DMS79 treated with DMSO at 0.1 percent for 48 hours (cell line): Measurements from ENCODE around the gene YOD1.
"Not testable (repeated sequence)": the region's sequence is repeated elsewhere in the genome, so short reads cannot be mapped to it uniquely, and the experiment has no call there.

ENCODE experiments used
- DNase-seq: peaks from one replicate; lab custom pipeline; 2025; lab: John Stamatoyannopoulos, UW

The YOD1 gene

GRCh38 chr1:207049054-207049453 is 2.0 kb downstream of the YOD1 start:
- no peak for DNase-seq

DNA sequence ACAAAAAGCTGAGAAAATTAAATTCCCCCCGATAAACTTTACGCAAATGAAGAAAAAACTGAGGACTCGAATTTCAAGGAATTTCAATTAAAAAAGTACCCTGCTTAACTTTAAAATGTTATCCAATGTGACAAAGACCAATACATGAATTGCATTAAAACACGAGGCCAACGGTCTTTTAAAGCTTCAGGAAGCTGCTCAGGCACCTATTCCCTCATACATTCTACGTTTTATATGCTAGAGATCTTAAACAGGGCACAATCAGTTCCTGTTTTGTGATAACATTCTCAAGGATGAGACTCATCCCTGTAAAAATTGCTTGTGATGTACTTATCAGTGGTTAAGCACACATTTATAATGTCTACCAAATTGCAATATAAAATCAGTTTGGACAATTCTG is 3.0 kb downstream of the YOD1 start:
- DNase-seq = no peak

DNA sequence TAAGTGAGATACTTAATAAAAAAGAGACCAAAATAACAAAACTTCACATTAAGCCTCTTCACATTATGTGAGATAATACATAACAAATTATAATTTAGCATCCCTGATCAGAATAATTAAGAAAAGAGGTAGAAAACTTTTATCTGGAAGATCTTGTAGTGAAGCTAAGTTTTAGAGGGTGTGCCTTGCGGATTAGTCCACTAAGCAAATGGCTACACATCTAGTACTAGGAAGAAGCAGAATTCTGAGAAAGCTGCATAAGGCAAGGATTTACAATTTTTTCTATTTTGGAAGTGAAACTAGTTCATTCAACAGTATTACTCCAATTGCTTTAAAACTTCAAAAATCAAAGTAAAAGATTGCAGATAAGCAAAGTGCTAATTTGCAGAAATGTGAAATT is 3.5 kb downstream of the YOD1 start:
- DNase-seq = no peak

GRCh38 chr1:207045453-207045852 is 5.6 kb downstream of the YOD1 start:
- no peak for DNase-seq

DNA sequence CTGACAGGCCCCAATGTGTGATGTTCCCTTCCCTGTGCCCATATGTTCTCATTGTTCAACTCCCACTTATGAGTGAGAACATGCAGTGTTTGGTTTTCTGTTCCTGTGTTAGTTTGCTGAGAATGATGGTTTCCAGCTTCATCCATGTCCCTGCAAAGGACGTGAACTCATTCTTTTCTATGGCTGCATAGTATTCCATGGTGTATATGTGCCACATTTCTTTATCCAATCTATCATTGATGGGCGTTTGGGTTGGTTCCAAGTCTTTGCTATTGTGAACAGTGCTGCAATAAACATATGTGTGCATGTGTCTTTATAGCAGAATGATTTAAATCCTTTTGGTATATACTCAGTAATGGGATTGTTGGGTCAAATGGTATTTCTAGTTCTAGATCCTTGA is 9.6 kb downstream of the YOD1 start:
- not testable (repeated sequence) for DNase-seq

GRCh38 chr1:207040181-207040533 is 10.9 kb downstream of the YOD1 start:
- DNase-seq = no peak

DNA sequence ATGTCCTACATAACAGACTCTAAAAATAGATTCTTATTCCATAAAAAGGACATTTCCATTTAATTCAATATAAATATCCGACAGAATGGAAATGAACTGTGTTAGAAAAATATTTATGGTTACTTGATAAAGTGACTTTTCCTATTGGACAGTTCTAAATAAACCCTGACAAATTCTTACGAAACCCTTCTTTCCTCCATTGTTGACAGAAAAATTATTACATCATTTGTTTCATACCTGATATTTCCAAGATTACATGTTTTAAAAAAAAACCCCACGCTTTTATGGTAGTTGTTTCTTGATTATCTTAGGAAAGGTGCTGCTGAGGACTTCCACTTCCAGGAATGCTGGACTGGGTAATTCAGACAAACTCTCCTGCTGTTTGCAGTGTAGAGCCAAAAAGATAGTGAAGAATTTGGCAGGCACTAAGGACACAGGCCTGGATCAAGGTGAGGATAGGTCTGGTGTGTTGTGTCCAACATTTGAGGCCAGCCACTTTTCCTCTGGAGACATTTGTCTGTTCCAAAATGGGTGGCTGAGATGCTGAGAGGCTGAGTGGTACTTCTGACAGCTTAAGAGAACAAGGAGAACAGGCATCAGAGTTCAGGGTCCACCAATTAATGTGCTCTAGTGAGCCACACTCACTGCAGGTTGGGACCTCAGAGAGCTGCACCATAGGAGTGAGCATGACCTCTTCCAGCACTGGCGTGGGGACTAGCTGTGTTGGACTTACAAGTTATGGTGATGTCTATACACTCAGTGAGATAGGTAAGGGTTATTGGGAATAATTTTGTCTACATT is 11.4 kb downstream of the YOD1 start:
- no peak for DNase-seq

GRCh38 chr1:207036865-207037264 is 14.1 kb downstream of the YOD1 start:
- no peak for DNase-seq

GRCh38 chr1:207035877-207036551 is 15.0 kb downstream of the YOD1 start:
- DNase-seq = no peak

DNA sequence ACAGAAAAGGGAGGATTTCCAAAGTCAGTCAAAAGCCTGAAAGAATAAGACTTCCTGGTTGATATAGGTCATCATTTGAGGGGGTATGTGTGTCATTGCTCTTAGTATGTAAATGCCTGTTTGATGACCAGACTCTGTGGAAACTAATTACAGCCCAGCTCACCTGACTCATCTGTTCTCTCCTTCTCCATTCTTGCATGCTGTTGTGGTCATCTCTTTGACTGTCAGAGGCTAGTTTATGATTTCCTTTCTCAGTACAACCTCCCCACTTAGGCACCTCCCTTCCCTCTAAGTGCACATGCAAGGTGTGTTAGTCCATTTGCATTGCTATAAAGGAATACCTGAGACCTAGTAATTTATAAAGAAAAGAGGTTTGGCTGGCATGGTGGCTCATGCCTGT is 16.0 kb downstream of the YOD1 start:
- no peak for DNase-seq

DNA sequence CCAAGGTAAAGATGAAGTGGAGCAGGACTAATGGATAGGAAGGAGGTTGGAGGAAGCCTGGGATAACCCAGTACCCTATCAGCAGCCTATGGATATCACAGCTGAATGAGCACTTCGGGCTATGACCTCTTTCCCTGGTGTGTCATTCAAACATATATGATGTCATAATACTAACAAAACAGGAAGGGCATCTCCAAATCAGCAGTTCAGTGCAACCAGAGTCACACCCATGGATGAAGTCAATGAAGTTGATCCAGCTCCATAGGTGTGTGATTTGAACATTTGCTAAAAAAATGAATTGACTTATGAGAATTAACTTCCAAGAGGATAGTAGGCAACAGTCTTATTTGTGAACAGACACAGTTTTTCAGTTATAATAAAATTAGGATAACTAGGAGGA is 16.8 kb downstream of the YOD1 start:
- no peak for DNase-seq

DNA sequence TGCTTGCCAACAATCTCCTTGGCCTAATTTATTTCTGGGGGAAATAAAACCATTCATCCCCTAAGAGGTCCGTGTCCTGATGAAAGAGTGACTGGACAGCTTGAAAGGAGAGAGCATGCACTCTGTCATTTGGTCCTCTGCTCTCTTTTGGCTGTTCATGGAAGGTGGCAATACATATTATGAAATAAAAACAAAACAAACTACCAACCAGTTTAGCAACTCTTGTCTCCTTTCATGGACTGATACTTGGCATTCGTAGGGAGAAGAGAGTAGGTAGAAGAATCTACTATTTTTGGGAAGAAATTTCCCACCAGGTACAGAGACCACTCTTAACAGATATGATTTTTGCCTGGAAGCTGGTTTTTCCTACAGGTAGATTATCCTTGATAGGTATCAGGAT is 17.7 kb downstream of the YOD1 start:
- no peak for DNase-seq

GRCh38 chr1:207032528-207033017 is 18.4 kb downstream of the YOD1 start, which contains the start of gene C1orf116:
Gene C1orf116 (minus strand): TSS chr1:207032756. CDS start chr1:207027598, 5,158 bp downstream.
- peak; percentile 57 for DNase-seq

- no peak for DNase-seq
Observed at GRCh38 chr1:207031632-207032264, 19.3 kb downstream of the YOD1 start.

- no peak for DNase-seq
Observed at GRCh38 chr1:207031016-207031415, 20.0 kb downstream of the YOD1 start.

DNA sequence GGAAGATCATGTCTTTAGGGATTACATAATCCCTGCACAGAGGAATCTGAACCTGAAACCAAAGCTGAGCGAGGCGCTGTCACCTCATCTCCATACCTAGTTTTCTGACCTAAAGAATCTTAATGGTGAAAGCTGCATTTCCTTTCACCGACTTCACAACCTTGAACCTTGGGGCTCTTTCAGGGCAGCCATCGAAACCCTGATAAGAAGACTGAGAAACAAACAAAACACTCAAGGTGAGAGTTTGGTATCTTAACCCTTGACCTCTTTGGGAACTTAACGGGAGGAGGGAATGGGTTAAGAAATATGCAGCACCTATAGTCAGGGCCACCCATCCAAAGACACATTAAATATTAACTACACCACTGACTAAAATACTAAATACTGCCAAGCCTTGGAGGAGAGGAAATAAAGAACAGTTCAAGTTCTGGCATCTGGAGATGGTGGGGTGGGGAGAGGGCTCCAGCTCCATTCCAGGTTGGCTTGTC is 20.4 kb downstream of the YOD1 start:
- no peak for DNase-seq

GRCh38 chr1:207029701-207030521 is 21.1 kb downstream of the YOD1 start:
- peak; percentile 9 for DNase-seq

GRCh38 chr1:207028884-207029650 is 21.9 kb downstream of the YOD1 start:
- no peak for DNase-seq

DNA sequence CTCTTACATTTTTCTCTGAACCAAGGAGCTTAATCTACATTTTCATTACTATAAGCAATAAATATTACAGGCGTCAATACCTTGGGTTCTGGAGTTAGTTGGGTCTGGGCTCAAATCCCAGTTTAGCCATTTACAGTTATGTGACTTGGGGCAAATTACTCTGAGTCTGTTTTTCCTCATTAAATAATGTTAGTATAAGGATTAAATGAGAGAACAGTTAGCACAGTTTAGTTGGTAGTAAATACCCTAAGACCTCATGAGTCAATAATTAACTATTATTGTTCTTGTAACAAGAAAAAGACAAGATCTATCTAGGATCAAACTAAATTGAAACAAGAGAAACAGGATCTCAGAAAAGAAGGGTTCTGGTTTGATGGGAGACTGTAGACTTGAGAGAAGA is 23.1 kb downstream of the YOD1 start:
- DNase-seq = no peak

DNA sequence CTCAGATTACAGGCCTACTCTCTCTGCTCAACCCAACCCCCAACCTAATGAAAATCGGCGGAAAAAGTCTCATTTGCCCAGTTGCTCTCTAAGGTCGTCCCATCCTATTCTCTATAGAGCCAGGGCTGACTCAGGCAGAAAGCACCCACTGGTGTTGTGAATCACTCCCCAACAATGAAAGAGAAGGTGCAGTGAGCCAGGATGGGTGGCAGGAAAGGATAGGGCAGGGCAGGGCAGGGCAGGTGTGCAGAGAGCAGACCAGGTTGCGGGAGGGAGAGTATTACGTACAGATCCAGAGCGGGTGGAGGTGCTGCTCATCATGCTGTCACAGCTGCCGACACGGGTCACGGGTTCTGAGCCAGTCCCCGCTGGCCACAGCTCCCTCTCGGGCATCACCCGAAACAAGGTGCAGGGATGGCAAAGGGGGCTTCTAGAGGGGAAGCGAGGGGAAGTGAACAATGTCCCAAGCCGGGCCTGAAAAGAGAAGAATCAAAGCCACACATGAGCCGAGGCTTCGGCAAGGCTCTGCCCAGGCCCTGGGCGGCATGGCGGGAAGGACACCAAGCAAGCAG is 23.7 kb downstream of the YOD1 start:
- DNase-seq = no peak

DNA sequence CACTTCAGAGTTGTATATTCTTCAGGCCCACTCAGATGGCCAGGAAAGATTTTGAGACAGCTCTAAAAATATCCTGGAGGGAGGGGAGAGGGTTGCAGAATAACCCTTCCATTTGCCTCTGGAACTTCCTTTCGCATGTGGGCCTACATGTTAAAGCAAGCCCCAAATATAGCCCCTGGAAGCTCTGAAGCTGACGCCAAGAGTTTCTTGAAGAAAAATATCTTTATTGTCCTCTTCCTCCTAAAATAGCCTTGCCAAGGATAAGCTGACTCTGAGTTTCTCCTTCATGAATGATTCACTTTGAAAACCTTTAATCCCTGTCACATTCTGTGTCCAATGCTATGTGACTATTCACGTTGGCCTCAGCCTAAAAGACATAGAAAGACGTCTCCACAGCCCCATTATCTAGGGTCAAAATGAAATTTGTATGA is 24.9 kb downstream of the YOD1 start:
- no peak for DNase-seq
